CD14-positive monocyte (primary cell): ENCODE data around the gene COL21A1. TPM values are rescaled to one million over a fixed set of nuclear protein-coding genes. Genes with fewer than 3 reads are reported as not detected.

ENCODE experiments used
- DNase-seq, 3 donors: peaks; one replicate each; pipeline ENCODE4 v3.0.0-alpha.2; 2011 to 2022
- H2AFZ ChIP-seq: 2 replicates; pipeline ENCODE4 v1.6.0; 2012; ENCODE audit warnings: mild to moderate bottlenecking, low read depth, low read length, inconsistent platforms; ENCODE audit not compliant: insufficient read depth, poor library complexity, severe bottlenecking
- H3K27ac ChIP-seq, 2 donors: 1 replicate in 1 of 2; 2 replicates in 1 of 2; pipeline ENCODE4 v1.5.1; 2012 to 2013; ENCODE audit warnings: low read length in 2 of 2, control low read depth in 1 of 2, inconsistent platforms in 1 of 2, low read depth in 1 of 2, mild to moderate bottlenecking in 1 of 2
- H3K27me3 ChIP-seq, 2 donors: one replicate each; pipeline versions ENCODE4 v1.6.0 to v1.6.1; 2011 to 2013; ENCODE audit warnings: low read length in 2 of 2; ENCODE audit not compliant: control insufficient read depth in 2 of 2, insufficient read depth in 2 of 2
- H3K36me3 ChIP-seq, 2 donors: replicated peaks in 1 of 2; 1 replicate in 1 of 2; 2 replicates in 1 of 2; pipeline versions ENCODE4 v1.5.1 to v1.6.1; 2012 to 2013; ENCODE audit warnings: low read length in 2 of 2, control low read depth in 1 of 2, inconsistent platforms in 1 of 2, mild to moderate bottlenecking in 1 of 2; ENCODE audit not compliant: insufficient read depth in 2 of 2, control insufficient read depth in 1 of 2
- H3K4me1 ChIP-seq, 2 donors: 1 replicate in 1 of 2; 2 replicates in 1 of 2; pipeline versions ENCODE4 v1.5.1 to v1.6.1; 2012 to 2013; ENCODE audit warnings: low read length in 2 of 2, control low read depth in 1 of 2, inconsistent platforms in 1 of 2, mild to moderate bottlenecking in 1 of 2, moderate library complexity in 1 of 2; ENCODE audit not compliant: insufficient read depth in 2 of 2, control insufficient read depth in 1 of 2
- H3K4me2 ChIP-seq: replicated peaks from 2 replicates; pipeline ENCODE3; 2012; ENCODE audit warnings: low read length, moderate library complexity, mild to moderate bottlenecking; ENCODE audit not compliant: poor library complexity, severe bottlenecking; ENCODE audit errors: extremely low read depth
- H3K4me3 ChIP-seq, 3 experiments: fragments of 200-600 bp in 1 of 3; sonication (generic) in 1 of 3; replicated peaks in 1 of 3; 1 replicate in 2 of 3; 2 replicates in 1 of 3; pipeline ENCODE4 v1.5.1; 2011 to 2013; ENCODE audit warnings: low read length in 3 of 3, mild to moderate bottlenecking in 3 of 3, control low read depth in 2 of 3, low read depth in 2 of 3, inconsistent platforms in 1 of 3, moderate library complexity in 1 of 3
- H3K79me2 ChIP-seq: 2 replicates; pipeline ENCODE4 v1.6.0; 2012; ENCODE audit warnings: mild to moderate bottlenecking, control low read depth, inconsistent platforms, low read length, moderate library complexity; ENCODE audit not compliant: insufficient read depth
- H3K9ac ChIP-seq: 2 replicates; pipeline ENCODE4 v1.6.0; 2017; ENCODE audit warnings: low read length, mild to moderate bottlenecking; ENCODE audit not compliant: insufficient read depth, poor library complexity, severe bottlenecking
- H3K9me3 ChIP-seq, 2 donors: replicated peaks in 1 of 2; 1 replicate in 1 of 2; 2 replicates in 1 of 2; pipeline versions ENCODE4 v1.5.1 to v1.6.1; 2012 to 2013; ENCODE audit warnings: low read length in 2 of 2, control low read depth in 1 of 2; ENCODE audit not compliant: control insufficient read depth in 1 of 2, insufficient read depth in 1 of 2
- H4K20me1 ChIP-seq: 2 replicates; pipeline ENCODE4 v1.6.0; 2012; ENCODE audit warnings: mild to moderate bottlenecking, low read length, control low read depth, moderate library complexity; ENCODE audit not compliant: insufficient read depth
- H3K27ac Mint-ChIP-seq, 7 donors: one replicate each; pipeline ENCODE4 v1.8.0; 2020; ENCODE audit warnings: mild to moderate bottlenecking in 7 of 7, mixed read lengths in 7 of 7, moderate library complexity in 6 of 7, inconsistent platforms in 2 of 7
- H3K27me3 Mint-ChIP-seq, 3 donors: one replicate each; pipeline ENCODE4 v1.8.0; 2021 to 2022; ENCODE audit warnings: low read depth in 3 of 3, mild to moderate bottlenecking in 3 of 3, mixed read lengths in 3 of 3, moderate library complexity in 3 of 3, inconsistent platforms in 1 of 3
- H3K36me3 Mint-ChIP-seq, 2 donors: one replicate each; pipeline ENCODE4 v1.8.0; 2020; ENCODE audit warnings: mixed read lengths in 2 of 2, inconsistent platforms in 1 of 2, mild to moderate bottlenecking in 1 of 2
- H3K4me1 Mint-ChIP-seq: one replicate; pipeline ENCODE4 v1.8.0; 2020; ENCODE audit warnings: mild to moderate bottlenecking, mixed read lengths
- H3K4me3 Mint-ChIP-seq, 2 donors: one replicate each; pipeline ENCODE4 v1.8.0; 2020; ENCODE audit warnings: mild to moderate bottlenecking in 2 of 2, mixed read lengths in 2 of 2, moderate library complexity in 1 of 2
- H3K9me3 Mint-ChIP-seq, 7 donors: one replicate each; pipeline ENCODE4 v1.8.0; 2020 to 2022; ENCODE audit warnings: mixed read lengths in 7 of 7, mild to moderate bottlenecking in 6 of 7, moderate library complexity in 6 of 7, inconsistent platforms in 2 of 7
- CTCF ChIP-seq: fragments of 200-600 bp; IDR thresholded peaks from one replicate; pipeline ENCODE4 v1.8.0; 2022; ENCODE audit warnings: antibody characterized with exemption, mild to moderate bottlenecking
- WGBS: methylation state at CpG from one replicate; pipeline ENCODE4 v1.1.5; 2013; ENCODE audit warnings: missing lambda C conversion rate; ENCODE audit not compliant: insufficient coverage; 5-methylcytosine and 5-hydroxymethylcytosine counted together
- intact Hi-C, 2 donors: fragments of 100-400 bp; cut with micrococcal nuclease; formaldehyde crosslinking; loops; one replicate each; pipeline versions ENCODE4 v1.15.0 to v1.15.1; 2023
- polyA plus RNA-seq, 3 donors: library from polyadenylated mRNA; depleted of rRNA in 1 of 3; unstranded in 2 of 3; stranded (reverse) in 1 of 3; fragments of 300-500 nt in 2 of 3; fragments of >200 nt in 1 of 3; fragmentation: Illumina TruSeq in 2 of 3; gene quantifications; 1 replicate in 2 of 3; 2 replicates in 1 of 3; pipeline ENCODE4 v1.2.3, GENCODE V29; 2012 to 2021

Gene COL21A1
- polyA plus RNA-seq, 3 donors, result 0.03 TPM; not detected in 2

GRCh38 chr6:56199956-56200355 is 47.4 kb downstream of the COL21A1 start:
- Histone ChIP-seq H3K4me3 (no peak overlapping the region), H3K4me1 (no peaks in the 10 kb centered on the region), H3K36me3 (no peaks in the 10 kb centered on the region), H3K27ac (no peak overlapping the region), H2AFZ (no peak overlapping the region), H3K9me3 (peaks cover 0 to 12% of the 10 kb centered on the region in 2 donors), H3K79me2 (no peaks in the 10 kb centered on the region), H3K27me3 (no peaks in the 10 kb centered on the region), H4K20me1 (no peaks in the 10 kb centered on the region), H3K4me2 (no peak overlapping the region), H3K9ac (no peak overlapping the region)
- peaks cover 0 to 1% (median 0%) of the 10 kb centered on the region in 3 donors for H3K27me3 Mint-ChIP-seq
- intact Hi-C loops, result no loop called here
- no peak overlapping the region for H3K4me3 Mint-ChIP-seq
- TF ChIP-seq CTCF, result no peak
- DNase-seq, result no peak
- H3K4me1 Mint-ChIP-seq, result no peaks in the 10 kb centered on the region
- H3K36me3 Mint-ChIP-seq, result no peaks in the 10 kb centered on the region
- 100% methylated on average over 1 of the region's 3 CpGs for WGBS
- H3K9me3 Mint-ChIP-seq, result peaks cover 0 to 16% (median 5%) of the 10 kb centered on the region in 7 donors
- no peak overlapping the region for H3K27ac Mint-ChIP-seq

GRCh38 chr6:56193846-56194245 is 53.5 kb downstream of the COL21A1 start:
- H2AFZ ChIP-seq, result no peak overlapping the region
- WGBS, result 100% methylated on average over 2 of the region's 5 CpGs

More at GRCh38 chr6:56193846-56194245, 53.5 kb downstream of the COL21A1 start:
- no peaks in the 10 kb centered on the region for H3K36me3 ChIP-seq
- H3K27me3 ChIP-seq, result no peaks in the 10 kb centered on the region
- H3K4me3 Mint-ChIP-seq, result no peak overlapping the region
- H3K4me1 ChIP-seq, result no peaks in the 10 kb centered on the region
- H3K36me3 Mint-ChIP-seq, result no peaks in the 10 kb centered on the region
- no peak for TF ChIP-seq CTCF
- no peaks in the 10 kb centered on the region for H3K9me3 ChIP-seq
- no peaks in the 10 kb centered on the region for H3K79me2 ChIP-seq
- H3K27ac ChIP-seq, result no peak overlapping the region
- H4K20me1 ChIP-seq, result no peaks in the 10 kb centered on the region
- H3K27ac Mint-ChIP-seq, result no peak overlapping the region
- H3K9ac ChIP-seq, result no peak overlapping the region
- intact Hi-C loops, result no loop called here
- peaks cover 0 to 3% (median 0%) of the 10 kb centered on the region in 3 donors for H3K27me3 Mint-ChIP-seq
- H3K4me2 ChIP-seq, result no peak overlapping the region
- no peaks in the 10 kb centered on the region for H3K4me1 Mint-ChIP-seq
- no peak overlapping the region for H3K4me3 ChIP-seq
- peaks cover 5 to 17% (median 10%) of the 10 kb centered on the region in 7 donors for H3K9me3 Mint-ChIP-seq
- no peak for DNase-seq
